Naive B cell (primary cell): ENCODE data around the gene SMYD3. TPM values are rescaled to one million over a fixed set of nuclear protein-coding genes. Genes with fewer than 3 reads are reported as not detected.
A peak's percentile ranks its signal among the peaks of the same experiment; 100 is the strongest.
"Not testable (repeated sequence)": the region's sequence is repeated elsewhere in the genome, so short reads cannot be mapped to it uniquely, and the experiment has no call there.

Experiments used
- ATAC-seq, 2 donors: fragments of 150-1000 bp; cut with Tn5 transposase; 2 replicates each; pipeline ENCODE4 v1.10.0; 2021; ENCODE audit warnings: low read depth in 2 of 2, mild to moderate bottlenecking in 2 of 2, moderate library complexity in 2 of 2
- DNase-seq: peaks from one replicate; pipeline ENCODE4 v3.0.0; 2022
- H3K27ac Mint-ChIP-seq, 6 donors: one replicate each; pipeline ENCODE4 v1.8.0; 2020 to 2022; ENCODE audit warnings: mild to moderate bottlenecking in 6 of 6, mixed read lengths in 6 of 6, moderate library complexity in 5 of 6, inconsistent platforms in 2 of 6
- H3K27me3 Mint-ChIP-seq, 3 donors: one replicate each; pipeline ENCODE4 v1.8.0; 2021 to 2022; ENCODE audit warnings: mixed read lengths in 3 of 3, mild to moderate bottlenecking in 1 of 3
- H3K36me3 Mint-ChIP-seq, 2 donors: one replicate each; pipeline ENCODE4 v1.8.0; 2020 to 2022; ENCODE audit warnings: mixed read lengths in 2 of 2, inconsistent platforms in 1 of 2, mild to moderate bottlenecking in 1 of 2
- H3K4me1 Mint-ChIP-seq, 3 donors: one replicate each; pipeline ENCODE4 v1.8.0; 2020 to 2022; ENCODE audit warnings: mixed read lengths in 3 of 3, inconsistent platforms in 1 of 3, mild to moderate bottlenecking in 1 of 3, moderate library complexity in 1 of 3
- H3K4me3 Mint-ChIP-seq, 8 donors: one replicate each; pipeline ENCODE4 v1.8.0; 2020 to 2022; ENCODE audit warnings: mild to moderate bottlenecking in 8 of 8, mixed read lengths in 8 of 8, moderate library complexity in 8 of 8, inconsistent platforms in 2 of 8
- H3K9me3 Mint-ChIP-seq, 7 donors: one replicate each; pipeline ENCODE4 v1.8.0; 2020 to 2022; ENCODE audit warnings: mixed read lengths in 7 of 7, mild to moderate bottlenecking in 5 of 7, inconsistent platforms in 2 of 7, moderate library complexity in 1 of 7
- polyA plus RNA-seq, 6 donors: library from polyadenylated mRNA; unstranded; fragments of 300-500 nt; fragmentation: Illumina TruSeq; gene quantifications; one replicate each; pipeline ENCODE4 v1.2.3, GENCODE V29; 2021; ENCODE audit warnings: low read depth in 6 of 6

SMYD3 gene
- polyA plus RNA-seq, 6 donors from 2014 or later: 15.8 to 27.3 (median 19.5) TPM

DNA sequence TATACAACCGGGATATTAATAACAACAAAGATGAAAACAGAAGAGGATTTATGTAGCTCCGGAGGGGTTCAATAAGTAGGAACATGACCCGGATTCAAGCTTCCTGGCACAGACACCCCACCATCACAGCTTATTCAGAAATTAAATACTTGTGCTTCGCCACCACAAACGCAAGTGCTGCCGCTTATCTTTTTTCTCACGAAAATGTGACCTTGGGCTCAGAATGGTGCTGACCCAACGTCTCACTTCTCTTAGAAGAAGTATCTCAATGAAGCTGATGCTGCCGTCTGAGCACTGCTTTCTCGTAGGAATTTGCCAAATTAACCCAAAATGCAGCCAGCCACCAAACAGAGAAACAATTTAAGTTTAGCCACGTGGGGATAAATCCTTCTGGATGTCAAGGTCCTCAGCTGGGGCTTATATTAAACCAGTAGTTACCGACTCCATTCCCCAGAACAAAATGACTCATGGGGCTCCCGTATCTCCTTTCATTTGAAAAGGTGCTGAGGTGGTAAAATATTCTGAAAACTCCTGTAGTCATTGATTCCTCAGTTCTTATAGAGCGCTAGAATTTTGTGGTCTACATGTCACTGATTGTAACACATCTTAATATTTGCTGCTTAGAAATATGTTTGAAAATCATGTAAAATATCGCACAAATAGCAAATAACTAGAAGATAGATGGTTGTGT lies 466.7 kb downstream of the SMYD3 start:
- peaks cover 0 to 4% (median 0%) of the 10 kb centered on the region in 3 donors for H3K4me1 Mint-ChIP-seq
- no peak for ATAC-seq
- no peaks in the 10 kb centered on the region for H3K27me3 Mint-ChIP-seq

GRCh38 chr1:246039584-246039983 lies 467.5 kb downstream of the SMYD3 start:
- H3K27me3 Mint-ChIP-seq: no peaks in the 10 kb centered on the region
- peaks cover 0 to 4% (median 0%) of the 10 kb centered on the region in 3 donors for H3K4me1 Mint-ChIP-seq
- peaks cover 4 to 7% of the 10 kb centered on the region in 2 donors for H3K36me3 Mint-ChIP-seq
- H3K9me3 Mint-ChIP-seq: peaks cover 0 to 1% (median 0%) of the 10 kb centered on the region in 7 donors
- H3K4me3 Mint-ChIP-seq: no peak overlapping the region
- H3K27ac Mint-ChIP-seq: no peak overlapping the region
- ATAC-seq (no peak), DNase-seq (no peak)

More for the DNA sequence above, 466.7 kb downstream of the SMYD3 start:
- peaks cover 4 to 7% of the 10 kb centered on the region in 2 donors for H3K36me3 Mint-ChIP-seq
- no peak for DNase-seq
- peaks cover 0 to 5% (median 0%) of the 10 kb centered on the region in 7 donors for H3K9me3 Mint-ChIP-seq
- H3K4me3 Mint-ChIP-seq: no peak overlapping the region
- no peak overlapping the region for H3K27ac Mint-ChIP-seq

- no peak overlapping the region for H3K4me3 Mint-ChIP-seq
- ATAC-seq: no peak
- no peaks in the 10 kb centered on the region for H3K27me3 Mint-ChIP-seq
- H3K4me1 Mint-ChIP-seq: no peaks in the 10 kb centered on the region
- no peaks in the 10 kb centered on the region for H3K36me3 Mint-ChIP-seq
- H3K9me3 Mint-ChIP-seq: no peaks in the 10 kb centered on the region
- DNase-seq: no peak
- H3K27ac Mint-ChIP-seq: peak overlapping the region in 1 of 6 donors; percentile 49
Observed at GRCh38 chr1:246037832-246038231, 469.2 kb downstream of the SMYD3 start.

GRCh38 chr1:246036175-246036574 lies 470.9 kb downstream of the SMYD3 start:
- Mint-ChIP-seq H3K27ac (no peak overlapping the region), H3K9me3 (no peaks in the 10 kb centered on the region), H3K27me3 (no peaks in the 10 kb centered on the region), H3K4me3 (no peak overlapping the region), H3K36me3 (no peaks in the 10 kb centered on the region), H3K4me1 (no peaks in the 10 kb centered on the region)
- no peak for DNase-seq
- no peak for ATAC-seq

- H3K27ac Mint-ChIP-seq: no peak overlapping the region
- H3K4me1 Mint-ChIP-seq: peaks cover 0 to 2% (median 0%) of the 10 kb centered on the region in 3 donors
- DNase-seq (no peak), ATAC-seq (no peak)
- peaks cover 0 to 2% (median 0%) of the 10 kb centered on the region in 7 donors for H3K9me3 Mint-ChIP-seq
- H3K36me3 Mint-ChIP-seq: no peaks in the 10 kb centered on the region
- H3K27me3 Mint-ChIP-seq: no peaks in the 10 kb centered on the region
- H3K4me3 Mint-ChIP-seq: no peak overlapping the region
Observed at GRCh38 chr1:246035060-246035541, 472.0 kb downstream of the SMYD3 start.

- DNase-seq: no peak
- no peak overlapping the region for H3K4me3 Mint-ChIP-seq
- no peaks in the 10 kb centered on the region for H3K36me3 Mint-ChIP-seq
- no peak overlapping the region for H3K27ac Mint-ChIP-seq
- peaks cover 0 to 4% (median 0%) of the 10 kb centered on the region in 7 donors for H3K9me3 Mint-ChIP-seq
- ATAC-seq: no peak
- no peaks in the 10 kb centered on the region for H3K27me3 Mint-ChIP-seq
- peaks cover 0 to 4% (median 0%) of the 10 kb centered on the region in 3 donors for H3K4me1 Mint-ChIP-seq
Observed at GRCh38 chr1:246034630-246035029, 472.4 kb downstream of the SMYD3 start.

- peaks cover 0 to 6% (median 0%) of the 10 kb centered on the region in 7 donors for H3K9me3 Mint-ChIP-seq
- no peak overlapping the region for H3K4me3 Mint-ChIP-seq
- DNase-seq (no peak), ATAC-seq (no peak)
- H3K4me1 Mint-ChIP-seq: peaks cover 0 to 4% (median 0%) of the 10 kb centered on the region in 3 donors
- no peak overlapping the region for H3K27ac Mint-ChIP-seq
- no peaks in the 10 kb centered on the region for H3K27me3 Mint-ChIP-seq
- H3K36me3 Mint-ChIP-seq: no peaks in the 10 kb centered on the region
Observed at GRCh38 chr1:246032984-246033383, 474.1 kb downstream of the SMYD3 start.

DNA sequence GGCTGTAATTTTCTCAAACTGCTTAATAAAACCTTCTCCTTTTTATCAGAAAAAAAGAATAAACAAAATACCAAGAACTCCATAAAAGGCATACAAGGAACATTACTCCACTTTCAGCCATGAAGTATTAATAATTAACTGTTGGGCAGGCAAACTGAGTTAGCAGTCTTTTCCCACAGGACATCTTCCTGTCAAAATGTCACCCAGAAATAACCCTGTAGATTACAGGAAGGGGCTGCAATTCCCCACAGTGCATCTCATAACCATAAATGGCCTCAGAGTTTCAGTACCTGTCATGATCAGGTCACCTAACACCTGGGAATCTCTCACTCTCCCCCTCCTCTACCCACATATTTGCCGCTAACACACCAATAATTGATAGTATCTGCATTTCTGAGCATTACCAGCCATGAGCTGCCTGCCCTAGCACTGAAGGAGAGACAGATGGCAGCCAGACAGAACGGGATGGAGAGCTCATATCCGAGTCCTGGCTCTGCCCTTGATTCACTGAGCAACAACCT lies 475.0 kb downstream of the SMYD3 start:
- no peaks in the 10 kb centered on the region for H3K36me3 Mint-ChIP-seq
- peaks cover 0 to 6% (median 0%) of the 10 kb centered on the region in 7 donors for H3K9me3 Mint-ChIP-seq
- ATAC-seq (no peak), DNase-seq (no peak)
- no peak overlapping the region for H3K4me3 Mint-ChIP-seq
- H3K27me3 Mint-ChIP-seq: no peaks in the 10 kb centered on the region
- H3K27ac Mint-ChIP-seq: peak overlapping the region in 1 of 6 donors; percentile 72
- H3K4me1 Mint-ChIP-seq: peaks cover 0 to 4% (median 0%) of the 10 kb centered on the region in 3 donors

DNA sequence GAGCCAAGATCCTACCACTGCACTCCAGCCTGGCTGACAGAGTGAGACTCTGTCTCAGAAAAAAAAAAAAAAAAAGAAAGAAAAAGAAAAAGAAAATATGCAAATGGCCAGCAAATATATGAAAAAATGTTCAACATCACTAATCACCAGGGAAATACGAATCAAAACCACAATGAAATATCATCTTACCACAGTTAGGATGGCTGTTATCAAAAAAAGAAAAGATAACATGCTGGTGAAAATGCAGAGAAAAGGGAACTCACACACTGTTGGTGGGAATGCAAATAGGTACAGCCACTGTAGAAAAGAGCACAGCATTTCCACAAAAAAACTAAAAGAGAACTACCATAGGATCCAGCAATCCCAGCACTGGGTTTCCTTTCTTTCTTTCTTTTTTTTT lies 477.5 kb downstream of the SMYD3 start:
- Mint-ChIP-seq H3K36me3 (no peaks in the 10 kb centered on the region), H3K4me3 (no peak overlapping the region), H3K9me3 (peaks cover 0 to 6% (median 0%) of the 10 kb centered on the region in 7 donors), H3K27ac (no peak overlapping the region), H3K27me3 (no peaks in the 10 kb centered on the region), H3K4me1 (peaks cover 0 to 4% (median 0%) of the 10 kb centered on the region in 3 donors)
- ATAC-seq (no peak), DNase-seq (no peak)

GRCh38 chr1:246024118-246024517 lies 483.0 kb downstream of the SMYD3 start:
- H3K9me3 Mint-ChIP-seq, H3K27me3 Mint-ChIP-seq, H3K4me1 Mint-ChIP-seq, ATAC-seq, DNase-seq, H3K36me3 Mint-ChIP-seq, H3K4me3 Mint-ChIP-seq: not testable (repeated sequence)
- peak overlapping the region in 1 of 6 donors; percentile 58 for H3K27ac Mint-ChIP-seq

GRCh38 chr1:246020211-246020954 lies 486.7 kb downstream of the SMYD3 start:
- DNase-seq (no peak), ATAC-seq (no peak)
- H3K27me3 Mint-ChIP-seq: no peaks in the 10 kb centered on the region
- H3K4me3 Mint-ChIP-seq: no peak overlapping the region
- peaks cover 0 to 5% (median 0%) of the 10 kb centered on the region in 3 donors for H3K4me1 Mint-ChIP-seq
- no peak overlapping the region for H3K27ac Mint-ChIP-seq
- H3K36me3 Mint-ChIP-seq: no peaks in the 10 kb centered on the region
- H3K9me3 Mint-ChIP-seq: no peaks in the 10 kb centered on the region

- no peaks in the 10 kb centered on the region for H3K9me3 Mint-ChIP-seq
- H3K4me1 Mint-ChIP-seq: no peaks in the 10 kb centered on the region
- H3K4me3 Mint-ChIP-seq: no peak overlapping the region
- H3K27me3 Mint-ChIP-seq: no peaks in the 10 kb centered on the region
- no peak overlapping the region for H3K27ac Mint-ChIP-seq
- no peaks in the 10 kb centered on the region for H3K36me3 Mint-ChIP-seq
- no peak for ATAC-seq
- DNase-seq: no peak
Observed at GRCh38 chr1:246018146-246018545, 488.9 kb downstream of the SMYD3 start.

GRCh38 chr1:246012341-246012740 lies 494.7 kb downstream of the SMYD3 start:
- ATAC-seq (no peak), DNase-seq (no peak)
- Mint-ChIP-seq H3K27me3 (no peaks in the 10 kb centered on the region), H3K27ac (no peak overlapping the region), H3K36me3 (no peaks in the 10 kb centered on the region), H3K4me3 (peak overlapping the region in 1 of 8 donors; percentile 10), H3K9me3 (no peaks in the 10 kb centered on the region), H3K4me1 (no peaks in the 10 kb centered on the region)

GRCh38 chr1:246010386-246010785 lies 496.7 kb downstream of the SMYD3 start:
- no peak overlapping the region for H3K27ac Mint-ChIP-seq
- DNase-seq (no peak), ATAC-seq (no peak)
- H3K36me3 Mint-ChIP-seq: no peaks in the 10 kb centered on the region
- H3K4me1 Mint-ChIP-seq: no peaks in the 10 kb centered on the region
- no peaks in the 10 kb centered on the region for H3K9me3 Mint-ChIP-seq
- H3K27me3 Mint-ChIP-seq: no peaks in the 10 kb centered on the region
- H3K4me3 Mint-ChIP-seq: no peak overlapping the region
